ENCODE data around the gene SLC27A1. TPM values are rescaled to one million over a fixed set of nuclear protein-coding genes. Genes with fewer than 3 reads are reported as not detected.

Gene SLC27A1
- total RNA-seq, 1 donor from 2014 or later, result 27.8 TPM

- peaks cover 57% of the 10 kb centered on the region for H3K27me3 ChIP-seq
- no peak overlapping the region for H3K27ac ChIP-seq
- TF ChIP-seq, protein P1, sequence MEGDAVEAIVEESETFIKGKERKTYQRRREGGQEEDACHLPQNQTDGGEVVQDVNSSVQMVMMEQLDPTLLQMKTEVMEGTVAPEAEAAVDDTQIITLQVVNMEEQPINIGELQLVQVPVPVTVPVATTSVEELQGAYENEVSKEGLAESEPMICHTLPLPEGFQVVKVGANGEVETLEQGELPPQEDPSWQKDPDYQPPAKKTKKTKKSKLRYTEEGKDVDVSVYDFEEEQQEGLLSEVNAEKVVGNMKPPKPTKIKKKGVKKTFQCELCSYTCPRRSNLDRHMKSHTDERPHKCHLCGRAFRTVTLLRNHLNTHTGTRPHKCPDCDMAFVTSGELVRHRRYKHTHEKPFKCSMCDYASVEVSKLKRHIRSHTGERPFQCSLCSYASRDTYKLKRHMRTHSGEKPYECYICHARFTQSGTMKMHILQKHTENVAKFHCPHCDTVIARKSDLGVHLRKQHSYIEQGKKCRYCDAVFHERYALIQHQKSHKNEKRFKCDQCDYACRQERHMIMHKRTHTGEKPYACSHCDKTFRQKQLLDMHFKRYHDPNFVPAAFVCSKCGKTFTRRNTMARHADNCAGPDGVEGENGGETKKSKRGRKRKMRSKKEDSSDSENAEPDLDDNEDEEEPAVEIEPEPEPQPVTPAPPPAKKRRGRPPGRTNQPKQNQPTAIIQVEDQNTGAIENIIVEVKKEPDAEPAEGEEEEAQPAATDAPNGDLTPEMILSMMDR (IDR thresholded peaks at IDR 0.05), result no peak
- no peak overlapping the region for H3K4me3 ChIP-seq
- H3K9me3 ChIP-seq, result no peaks in the 10 kb centered on the region
- no peaks in the 10 kb centered on the region for H3K36me3 ChIP-seq
- DNase-seq, result no peak
- intact Hi-C loops (cut with DNase I), result loop anchor here (10.0 kb wide), 1 partner anchor 60 kb away; the partner anchor contains the start of gene CCDC194
- no peak for ATAC-seq
- H3K4me1 ChIP-seq, result no peaks in the 10 kb centered on the region
Observed at GRCh38 chr19:17454576-17455071, 15.7 kb upstream of the SLC27A1 start.

DNA sequence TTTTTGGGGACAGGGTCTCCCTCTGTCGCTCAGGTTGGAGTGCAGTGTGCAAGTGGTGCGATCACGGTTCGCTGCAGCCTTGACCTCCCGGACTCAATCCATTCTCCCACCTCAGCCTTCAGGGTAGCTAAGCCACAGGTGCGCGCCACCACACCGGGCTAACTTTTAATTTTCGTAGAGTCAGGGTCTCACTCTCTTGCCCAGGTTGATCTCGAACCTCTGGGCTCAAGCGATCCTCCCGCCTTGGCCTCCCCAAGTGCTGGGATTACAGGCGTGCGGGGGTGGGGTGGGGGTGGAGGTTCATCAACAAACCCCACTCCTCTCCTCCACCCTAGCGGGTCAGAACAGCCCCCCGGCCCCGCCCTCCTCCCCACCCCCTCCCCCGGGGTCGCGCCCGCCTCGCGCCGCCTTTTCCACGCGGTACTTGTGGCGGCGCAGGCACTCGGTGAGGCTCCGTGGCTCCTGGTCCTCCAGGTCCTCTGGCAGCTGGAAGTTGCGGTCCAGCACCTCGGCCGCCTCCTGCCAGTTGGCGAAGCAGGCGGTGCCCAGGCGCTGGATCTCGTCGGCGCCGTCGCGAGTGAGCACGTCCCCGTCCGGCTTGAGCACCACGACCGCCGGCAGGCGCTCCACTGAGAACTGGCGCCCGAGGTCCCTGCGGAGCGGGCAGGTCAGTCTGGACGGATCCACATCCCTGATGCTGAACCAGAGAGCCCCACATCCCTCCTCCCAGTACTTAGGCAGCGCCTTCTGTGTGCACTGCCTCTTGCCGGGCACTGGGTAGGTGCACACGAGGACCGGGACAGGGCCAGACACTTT, 14.8 kb upstream of the SLC27A1 start:
- Histone ChIP-seq H3K27me3 (peaks cover 62% of the 10 kb centered on the region), H3K9me3 (no peaks in the 10 kb centered on the region), H3K36me3 (no peaks in the 10 kb centered on the region), H3K4me1 (no peaks in the 10 kb centered on the region), H3K27ac (no peak overlapping the region), H3K4me3 (no peak overlapping the region)
- peak; percentile 70 for DNase-seq
- intact Hi-C loops (cut with DNase I), result loop anchor here (10.0 kb wide), 1 partner anchor 61 kb away; the partner anchor contains the start of gene CCDC194
- TF ChIP-seq, protein P1 (IDR thresholded peaks at IDR 0.05), result no peak
- peak; percentile 24 for ATAC-seq

DNA sequence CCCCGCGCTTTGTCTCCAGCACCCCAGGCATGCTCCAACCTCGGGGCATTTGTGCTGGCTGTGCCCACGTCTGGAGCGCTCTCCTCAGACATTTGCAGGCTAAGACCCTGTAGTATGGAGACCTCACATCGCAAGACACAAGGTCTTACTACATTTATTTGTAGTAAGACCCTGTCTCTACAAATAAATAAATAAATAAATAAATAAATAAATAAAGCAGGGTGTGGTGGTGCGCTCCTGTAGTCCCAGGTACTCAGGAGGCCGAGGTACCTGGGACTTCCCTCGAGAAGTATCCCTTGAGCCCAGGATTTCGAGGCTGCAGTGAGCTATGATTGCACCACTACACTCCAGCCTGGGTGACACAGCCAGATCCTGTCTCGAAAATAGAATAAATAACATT, 14.2 kb upstream of the SLC27A1 start:
- DNase-seq, result no peak
- H3K4me1 ChIP-seq, result no peaks in the 10 kb centered on the region
- ATAC-seq, result no peak
- no peak overlapping the region for H3K27ac ChIP-seq
- TF ChIP-seq, protein P1 (IDR thresholded peaks at IDR 0.05), result no peak
- H3K9me3 ChIP-seq, result no peaks in the 10 kb centered on the region
- no peak overlapping the region for H3K4me3 ChIP-seq
- H3K27me3 ChIP-seq, result peaks cover 62% of the 10 kb centered on the region
- no peaks in the 10 kb centered on the region for H3K36me3 ChIP-seq
- intact Hi-C loops (cut with DNase I), result loop anchor here (10.0 kb wide), 1 partner anchor 61 kb away; the partner anchor contains the start of gene CCDC194

DNA sequence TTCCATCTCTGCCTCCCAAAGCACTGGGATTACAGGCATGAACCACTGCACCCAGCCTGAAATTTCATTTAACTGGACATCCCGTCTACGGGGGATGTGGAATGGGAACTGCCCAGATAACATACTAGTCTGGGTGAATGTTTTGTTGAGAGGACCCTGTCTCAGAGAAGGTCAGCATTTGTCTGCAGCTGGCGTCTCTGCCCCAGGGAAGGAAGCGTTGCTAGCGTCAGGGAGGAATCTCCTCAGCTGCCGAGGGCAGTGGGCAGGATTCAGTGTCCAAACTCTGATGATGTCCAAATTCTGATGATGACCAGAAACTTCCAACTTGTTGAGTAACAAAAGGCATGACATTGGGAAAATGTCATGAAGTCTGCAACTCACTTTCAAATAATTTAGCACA, 12.7 kb upstream of the SLC27A1 start:
- H3K9me3 ChIP-seq, result no peaks in the 10 kb centered on the region
- H3K4me1 ChIP-seq, result no peaks in the 10 kb centered on the region
- H3K27me3 ChIP-seq, result peaks cover 56% of the 10 kb centered on the region
- ATAC-seq, result no peak
- DNase-seq, result no peak
- H3K27ac ChIP-seq, result no peak overlapping the region
- H3K36me3 ChIP-seq, result no peaks in the 10 kb centered on the region
- TF ChIP-seq, protein P1 (IDR thresholded peaks at IDR 0.05), result no peak
- H3K4me3 ChIP-seq, result no peak overlapping the region
- intact Hi-C loops (cut with DNase I), result loop anchor here (10.0 kb wide), 1 partner anchor 63 kb away; the partner anchor contains the start of gene CCDC194

- Histone ChIP-seq H3K4me3 (no peak overlapping the region), H3K4me1 (no peaks in the 10 kb centered on the region), H3K9me3 (no peaks in the 10 kb centered on the region), H3K27ac (no peak overlapping the region), H3K36me3 (no peaks in the 10 kb centered on the region), H3K27me3 (peaks cover 46% of the 10 kb centered on the region)
- no peak for ATAC-seq
- intact Hi-C loops (cut with DNase I), result loop anchor here (10.0 kb wide), 1 partner anchor 64 kb away; the partner anchor contains the start of gene CCDC194
- TF ChIP-seq, protein P1 (IDR thresholded peaks at IDR 0.05), result no peak
- DNase-seq, result no peak
Observed at GRCh38 chr19:17458970-17459369, 11.4 kb upstream of the SLC27A1 start.

Measured in upper lobe of right lung (tissue), 1 donor.